ENCODE measurements around the gene TNNI3. TPM values are rescaled to one million over a fixed set of nuclear protein-coding genes. Genes with fewer than 3 reads are reported as not detected.

Gene TNNI3
- total RNA-seq, 1 experiment from 2014 or later: not detected

DNA sequence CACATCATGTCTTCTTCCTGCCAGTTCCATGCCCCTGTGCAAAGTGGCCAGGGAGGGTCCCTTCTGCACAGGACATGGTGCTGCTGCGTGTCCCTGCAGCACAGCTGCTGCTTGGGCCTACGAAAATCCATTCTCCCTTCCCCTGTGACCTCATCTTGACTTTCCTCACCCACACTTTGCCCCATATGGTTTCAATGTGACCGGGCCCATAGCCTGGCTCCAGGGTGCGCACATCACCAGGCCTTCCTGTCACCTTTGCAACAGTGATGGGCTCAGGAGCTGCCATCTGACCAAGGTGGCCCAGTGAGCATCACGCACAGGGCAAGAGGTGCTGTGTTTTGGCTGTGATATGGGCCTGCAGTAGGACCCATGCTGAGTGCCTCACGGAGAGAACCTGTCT, 50.9 kb downstream of the TNNI3 start:
- no peaks in the 10 kb centered on the region for H3K27me3 ChIP-seq (replicated peaks)
- DNase-seq (ENCODE audit: low read depth in 1 of 2, low spot score in 2 of 2): no peak
- no peaks in the 10 kb centered on the region for H3K9me3 ChIP-seq (replicated peaks)
- H3K4me1 ChIP-seq (replicated peaks): no peaks in the 10 kb centered on the region
- no peak overlapping the region for H3K4me3 ChIP-seq
- peaks cover 44% of the 10 kb centered on the region for H3K36me3 ChIP-seq
- H3K27ac ChIP-seq: no peak overlapping the region

- no peaks in the 10 kb centered on the region for H3K27me3 ChIP-seq (replicated peaks)
Observed at GRCh38 chr19:55105237-55105636, 52.3 kb downstream of the TNNI3 start.

GRCh38 chr19:55103190-55103589, 54.3 kb downstream of the TNNI3 start:
- DNase-seq (ENCODE audit: low read depth in 1 of 2, low spot score in 2 of 2): no peak
- Histone ChIP-seq H3K36me3 (peaks cover 40% of the 10 kb centered on the region), H3K4me3 (no peak overlapping the region), H3K27ac (no peak overlapping the region), H3K27me3 (replicated peaks) (no peaks in the 10 kb centered on the region), H3K4me1 (replicated peaks) (no peaks in the 10 kb centered on the region), H3K9me3 (replicated peaks) (no peaks in the 10 kb centered on the region)

More at GRCh38 chr19:55105237-55105636, 52.3 kb downstream of the TNNI3 start:
- H3K9me3 ChIP-seq (replicated peaks): no peaks in the 10 kb centered on the region
- no peaks in the 10 kb centered on the region for H3K4me1 ChIP-seq (replicated peaks)
- no peak for DNase-seq (ENCODE audit: low read depth in 1 of 2, low spot score in 2 of 2)
- no peak overlapping the region for H3K4me3 ChIP-seq
- peaks cover 48% of the 10 kb centered on the region for H3K36me3 ChIP-seq
- no peak overlapping the region for H3K27ac ChIP-seq

Other genes with a start within 250 kb of the TNNI3 start
- not detected in 2 replicates for gene NLRP7, start 210.2 kb downstream of the TNNI3 start, total RNA-seq (2014; rRNA removed; shearing (Covaris generic))
- not detected in 2 replicates for gene NLRP2, start 191.4 kb downstream of the TNNI3 start, total RNA-seq (2014; rRNA removed; shearing (Covaris generic))
- gene GP6, start 119.5 kb downstream of the TNNI3 start, total RNA-seq (2014; rRNA removed; shearing (Covaris generic)): not detected in 2 replicates
- gene RDH13, start 94.6 kb downstream of the TNNI3 start, total RNA-seq (2014; rRNA removed; shearing (Covaris generic)): 3.7 and 7.1 TPM in 2 replicates
- 3.5 and 11.8 TPM in 2 replicates for gene EPS8L1, start 81.9 kb downstream of the TNNI3 start, total RNA-seq (2014; rRNA removed; shearing (Covaris generic))
- gene PPP1R12C, start 40.1 kb downstream of the TNNI3 start, total RNA-seq (2014; rRNA removed; shearing (Covaris generic)): 72.7 and 82.4 TPM in 2 replicates
- gene TNNT1, start 8.5 kb downstream of the TNNI3 start, total RNA-seq (2014; rRNA removed; shearing (Covaris generic)): 0.34 and 3.4 TPM in 2 replicates
- 0.18 and 3.2 TPM in 2 replicates for gene DNAAF3, start 8.9 kb upstream of the TNNI3 start, total RNA-seq (2014; rRNA removed; shearing (Covaris generic))
- not detected in 2 replicates for gene SYT5, start 22.6 kb upstream of the TNNI3 start, total RNA-seq (2014; rRNA removed; shearing (Covaris generic))
- 1.4 and 2.0 TPM in 2 replicates for gene PTPRH, start 51.8 kb upstream of the TNNI3 start, total RNA-seq (2014; rRNA removed; shearing (Covaris generic))
- gene TMEM86B, start 71.0 kb upstream of the TNNI3 start, total RNA-seq (2014; rRNA removed; shearing (Covaris generic)): 0.94 and 1.8 TPM in 2 replicates
- 33.6 and 48.0 TPM in 2 replicates for gene PPP6R1, start 101.3 kb upstream of the TNNI3 start, total RNA-seq (2014; rRNA removed; shearing (Covaris generic))
- 43.5 and 51.4 TPM in 2 replicates for gene HSPBP1, start 122.4 kb upstream of the TNNI3 start, total RNA-seq (2014; rRNA removed; shearing (Covaris generic))
- gene BRSK1, start 126.3 kb upstream of the TNNI3 start, total RNA-seq (2014; rRNA removed; shearing (Covaris generic)): 8.5 and 10.3 TPM in 2 replicates
- not detected in 2 replicates for gene TMEM150B, start 167.6 kb upstream of the TNNI3 start, total RNA-seq (2014; rRNA removed; shearing (Covaris generic))
- gene KMT5C, start 182.1 kb upstream of the TNNI3 start, total RNA-seq (2014; rRNA removed; shearing (Covaris generic)): 4.0 and 6.8 TPM in 2 replicates
- 0.11 TPM in 1 of 2 replicates, not detected in the other for gene COX6B2, start 197.0 kb upstream of the TNNI3 start, total RNA-seq (2014; rRNA removed; shearing (Covaris generic))
- gene GARIN5B, start 205.5 kb upstream of the TNNI3 start, total RNA-seq (2014; rRNA removed; shearing (Covaris generic)): 0.03 TPM in 1 of 2 replicates, not detected in the other
- 116 and 141 TPM in 2 replicates for gene IL11, start 212.7 kb upstream of the TNNI3 start, total RNA-seq (2014; rRNA removed; shearing (Covaris generic))
- not detected in 2 replicates for gene TMEM190, start 219.1 kb upstream of the TNNI3 start, total RNA-seq (2014; rRNA removed; shearing (Covaris generic))
- gene TMEM238, start 226.6 kb upstream of the TNNI3 start, total RNA-seq (2014; rRNA removed; shearing (Covaris generic)): not detected in 2 replicates
- gene RPL28, start 228.2 kb upstream of the TNNI3 start, total RNA-seq (2014; rRNA removed; shearing (Covaris generic)): 243 and 543 TPM in 2 replicates

All from SJSA1 (cell line).